Ishikawa (cell line): Measurements from ENCODE around the gene LTBR.

Experiments used
- CEBPB ChIP-seq: IDR thresholded peaks from 2 replicates; pipeline ENCODE4 v1.6.1; 2012
- CREB1 ChIP-seq: IDR thresholded peaks from 2 replicates; pipeline ENCODE4 v1.6.1; 2012; ENCODE audit warnings: low read depth
- EGR1 ChIP-seq: IDR thresholded peaks from 2 replicates; pipeline ENCODE4 v1.6.1; 2012
- EP300 ChIP-seq: IDR thresholded peaks from 2 replicates; pipeline ENCODE4 v1.6.1; 2012; ENCODE audit warnings: borderline replicate concordance
- FOXM1 ChIP-seq: IDR thresholded peaks from 2 replicates; pipeline ENCODE4 v1.6.1; 2012; ENCODE audit warnings: low read depth, borderline replicate concordance
- MAX ChIP-seq: IDR thresholded peaks from 2 replicates; pipeline ENCODE4 v1.6.1; 2012
- NFIC ChIP-seq: IDR thresholded peaks from 2 replicates; pipeline ENCODE4 v1.6.1; 2012
- RAD21 ChIP-seq: IDR thresholded peaks from 2 replicates; pipeline ENCODE4 v1.6.1; 2012; ENCODE audit warnings: low read depth
- REST ChIP-seq: IDR thresholded peaks from 2 replicates; pipeline ENCODE4 v1.6.1; 2012; ENCODE audit warnings: low read depth, mild to moderate bottlenecking
- TAF1 ChIP-seq: IDR thresholded peaks from 2 replicates; pipeline ENCODE4 v1.6.1; 2012; ENCODE audit warnings: low read depth, mild to moderate bottlenecking
- TCF12 ChIP-seq: IDR thresholded peaks from 2 replicates; pipeline ENCODE4 v1.6.1; 2012; ENCODE audit warnings: low read depth
- TEAD4 ChIP-seq: IDR thresholded peaks from 2 replicates; pipeline ENCODE4 v1.6.1; 2012
- YY1 ChIP-seq: IDR thresholded peaks from 2 replicates; pipeline ENCODE4 v1.6.1; 2012; ENCODE audit warnings: low read depth
- ZBTB7A ChIP-seq: IDR thresholded peaks from 2 replicates; pipeline ENCODE4 v1.6.1; 2012; ENCODE audit warnings: low read depth

GRCh38 chr12:6336079-6336888 lies 47.7 kb upstream of the LTBR start:
- TF ChIP-seq YY1 (no peak), EGR1 (no peak), TCF12 (peak; percentile 77), ZBTB7A (no peak; the same call in 1 of the 2 replicates), TAF1 (no peak), FOXM1 (no peak), TEAD4 (peak; percentile 49; the same call in 1 of the 2 replicates), MAX (peak; percentile 94), REST (no peak), EP300 (peak; percentile 37; the same call in 1 of the 2 replicates), RAD21 (peak; percentile 20; the same call in 1 of the 2 replicates), CEBPB (no peak), CREB1 (no peak), NFIC (no peak; the same call in 1 of the 2 replicates)
